Cardiac fibroblast (primary cell): ENCODE measurements around the gene DSG2.
"Not testable (repeated sequence)": the region's sequence is repeated elsewhere in the genome, so short reads cannot be mapped to it uniquely, and the experiment has no call there.

ENCODE experiments used
- DNase-seq, 2 donors: peaks; one replicate each; pipeline versions ENCODE4 v3.0.0 to v3.0.0-alpha.2; 2010; ENCODE audit warnings: low read depth in 2 of 2
- H3K4me3 ChIP-seq, 2 donors: replicated peaks in 1 of 2; 1 replicate in 1 of 2; 2 replicates in 1 of 2; pipeline ENCODE4 v1.5.1; 2011; ENCODE audit warnings: low read depth in 2 of 2, low read length in 2 of 2, mild to moderate bottlenecking in 2 of 2, moderate library complexity in 1 of 2
- TF ChIP-seq, protein P1 (sequence below): IDR thresholded peaks from one replicate; pipeline ENCODE4 v1.5.1; 2011; ENCODE audit warnings: low read depth, mild to moderate bottlenecking, low read length, inconsistent platforms

The DSG2 gene

DNA sequence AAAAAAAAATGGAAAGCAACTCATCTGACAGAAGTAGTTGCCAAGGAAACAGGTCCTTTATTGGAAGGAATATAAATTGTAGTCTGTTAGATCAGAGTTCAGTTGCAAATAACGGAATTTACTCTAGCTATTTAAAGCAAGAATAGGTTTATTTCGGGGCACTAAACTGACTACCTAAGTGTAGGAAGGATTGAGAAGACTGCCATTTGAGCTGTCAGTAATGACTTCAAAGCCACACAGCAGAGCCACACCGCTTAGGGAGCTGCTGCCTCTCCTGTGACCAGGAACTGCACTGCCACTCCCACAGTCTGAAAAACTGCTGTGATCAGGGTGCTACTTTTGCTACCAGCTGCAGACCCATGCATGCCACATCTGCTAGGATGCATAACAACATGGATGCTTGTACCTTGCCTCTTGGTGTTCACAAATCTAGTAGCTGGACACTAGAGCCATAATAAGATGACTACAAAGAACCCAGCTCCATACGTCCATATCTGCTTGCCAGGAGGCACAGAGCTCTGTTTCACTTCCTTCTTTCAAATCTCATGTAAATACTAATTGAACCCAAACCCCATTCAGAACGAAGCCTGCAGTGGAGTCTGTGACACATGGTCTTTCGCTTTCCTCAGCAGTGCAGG is 2.2 kb downstream of the DSG2 start:
- DNase-seq: no peak
- no peak overlapping the region for H3K4me3 ChIP-seq
- TF ChIP-seq, protein P1, sequence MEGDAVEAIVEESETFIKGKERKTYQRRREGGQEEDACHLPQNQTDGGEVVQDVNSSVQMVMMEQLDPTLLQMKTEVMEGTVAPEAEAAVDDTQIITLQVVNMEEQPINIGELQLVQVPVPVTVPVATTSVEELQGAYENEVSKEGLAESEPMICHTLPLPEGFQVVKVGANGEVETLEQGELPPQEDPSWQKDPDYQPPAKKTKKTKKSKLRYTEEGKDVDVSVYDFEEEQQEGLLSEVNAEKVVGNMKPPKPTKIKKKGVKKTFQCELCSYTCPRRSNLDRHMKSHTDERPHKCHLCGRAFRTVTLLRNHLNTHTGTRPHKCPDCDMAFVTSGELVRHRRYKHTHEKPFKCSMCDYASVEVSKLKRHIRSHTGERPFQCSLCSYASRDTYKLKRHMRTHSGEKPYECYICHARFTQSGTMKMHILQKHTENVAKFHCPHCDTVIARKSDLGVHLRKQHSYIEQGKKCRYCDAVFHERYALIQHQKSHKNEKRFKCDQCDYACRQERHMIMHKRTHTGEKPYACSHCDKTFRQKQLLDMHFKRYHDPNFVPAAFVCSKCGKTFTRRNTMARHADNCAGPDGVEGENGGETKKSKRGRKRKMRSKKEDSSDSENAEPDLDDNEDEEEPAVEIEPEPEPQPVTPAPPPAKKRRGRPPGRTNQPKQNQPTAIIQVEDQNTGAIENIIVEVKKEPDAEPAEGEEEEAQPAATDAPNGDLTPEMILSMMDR: no peak

DNA sequence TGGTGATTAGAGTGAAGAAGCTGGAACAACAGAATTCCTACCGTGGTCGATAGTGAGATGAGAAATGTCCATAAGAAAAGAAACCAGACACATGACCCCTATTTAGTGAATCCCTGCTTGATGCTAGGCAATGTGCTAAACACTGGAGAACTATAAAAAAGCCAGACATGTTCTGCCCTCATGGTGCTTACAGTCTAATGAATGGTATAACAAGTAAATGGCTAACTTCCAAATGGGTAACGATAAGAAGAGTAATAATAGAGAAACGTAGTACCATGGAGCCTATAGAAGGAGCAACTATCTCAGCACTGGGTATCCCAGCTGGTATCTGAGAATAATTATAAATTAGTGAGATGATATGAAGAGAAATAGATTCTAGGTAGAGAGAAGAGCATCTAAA is 5.0 kb downstream of the DSG2 start:
- TF ChIP-seq, protein P1: no peak
- H3K4me3 ChIP-seq: no peak overlapping the region
- no peak for DNase-seq

DNA sequence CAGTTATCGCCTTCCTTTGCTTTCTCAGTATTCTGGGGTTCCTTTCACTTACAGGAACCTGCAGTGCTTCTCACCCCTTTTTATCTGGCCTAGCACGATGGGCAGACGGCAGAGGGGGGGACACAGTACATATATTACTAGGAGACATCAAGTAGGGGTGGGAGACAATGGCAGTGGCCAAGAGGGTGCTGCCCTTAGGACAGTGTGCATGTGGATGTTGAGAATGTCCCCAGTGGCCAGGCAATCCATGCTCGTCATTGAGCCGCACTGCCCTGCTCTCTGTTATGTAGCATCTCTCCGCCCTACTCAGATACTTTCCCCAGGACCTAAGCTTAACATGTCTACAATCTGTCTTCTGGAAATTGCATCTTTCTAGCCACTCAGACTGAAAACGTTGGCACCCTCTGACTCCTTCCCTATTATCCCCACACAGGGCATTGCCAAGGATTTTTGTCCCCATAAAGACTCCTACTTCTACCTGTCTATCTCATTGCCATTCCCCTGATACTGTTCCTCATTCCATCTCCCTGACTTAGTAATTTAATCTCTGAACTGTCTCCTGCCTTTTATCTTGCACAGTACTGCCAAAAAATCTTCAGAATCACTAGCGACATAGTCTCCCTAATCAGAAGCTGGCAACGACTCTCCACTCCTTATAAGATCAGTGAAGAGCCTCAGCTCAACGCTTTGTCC is 6.6 kb downstream of the DSG2 start:
- TF ChIP-seq, protein P1: no peak
- DNase-seq: no peak
- no peak overlapping the region for H3K4me3 ChIP-seq

DNA sequence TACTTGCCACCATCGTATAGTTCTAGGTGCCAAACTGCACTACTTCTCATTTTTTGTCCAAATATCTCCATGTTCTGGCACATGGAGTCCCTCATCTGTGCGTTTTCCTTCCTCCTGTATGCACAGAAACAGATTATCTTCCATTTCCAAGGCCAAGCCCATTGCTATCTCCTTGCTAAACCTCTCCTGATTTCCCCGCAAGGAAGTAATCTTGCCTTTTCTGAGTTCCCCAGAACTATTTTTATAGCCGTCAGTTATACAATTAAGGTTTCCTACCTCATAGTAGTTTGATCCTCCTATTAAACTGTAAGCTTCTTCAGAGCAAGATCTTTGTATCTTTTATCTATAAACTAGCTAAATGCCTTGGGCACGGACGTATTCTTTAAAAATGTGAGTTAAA is 7.2 kb downstream of the DSG2 start:
- TF ChIP-seq, protein P1: no peak
- no peak for DNase-seq
- no peak overlapping the region for H3K4me3 ChIP-seq

DNA sequence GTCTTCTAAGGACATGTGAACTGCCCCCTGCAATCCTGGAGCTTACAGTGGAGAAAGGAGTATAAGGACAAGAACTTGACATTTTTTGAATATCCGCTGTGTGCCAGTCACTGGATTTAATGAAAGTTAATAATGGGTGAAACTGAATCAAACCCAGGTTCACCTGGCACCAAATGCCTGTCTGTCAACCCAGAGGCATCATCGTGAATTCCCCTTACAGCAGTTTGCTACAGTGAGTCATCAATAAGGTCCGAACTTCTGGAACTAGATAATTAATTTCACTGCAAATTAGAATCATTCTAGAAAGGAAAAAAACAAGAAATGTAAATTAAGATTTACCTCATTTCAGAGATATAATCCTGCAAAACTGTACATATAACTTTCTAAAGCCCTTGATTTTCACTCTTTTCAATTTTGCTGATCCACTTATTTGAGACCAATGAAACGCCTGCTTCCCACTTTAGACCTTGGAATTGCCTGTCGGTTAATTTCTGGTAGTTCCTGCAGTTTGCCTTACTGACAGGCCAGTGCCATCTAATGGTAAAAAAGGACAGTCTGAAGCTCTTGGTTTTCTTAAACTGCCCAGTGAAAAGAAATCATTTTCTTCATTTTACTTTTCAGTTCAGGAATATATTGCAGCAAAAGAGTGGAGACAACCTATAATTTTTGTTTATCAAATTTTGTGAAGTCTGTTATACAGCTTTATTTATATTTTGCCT is 8.2 kb downstream of the DSG2 start:
- H3K4me3 ChIP-seq: no peak overlapping the region
- peak; percentile 30 to 63 for DNase-seq
- TF ChIP-seq, protein P1: peak; percentile 14

DNA sequence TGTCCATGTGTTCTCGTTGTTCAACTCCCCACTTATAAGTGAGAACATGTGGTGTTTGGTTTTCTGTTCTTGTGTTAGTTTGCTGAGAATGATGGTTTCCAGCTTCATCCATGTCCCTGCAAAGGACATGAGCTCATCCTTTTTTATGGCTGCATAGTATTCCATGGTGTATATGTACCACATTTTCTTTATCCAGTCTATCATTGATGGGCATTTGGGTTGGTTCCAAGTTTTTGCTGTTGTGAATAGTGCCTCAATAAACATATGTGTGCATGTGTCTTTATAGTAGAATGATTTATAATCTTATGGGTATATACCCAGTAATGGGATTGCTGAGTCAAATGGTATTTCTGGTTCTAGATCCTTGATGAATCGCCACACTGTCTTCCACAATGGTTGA is 9.1 kb downstream of the DSG2 start:
- not testable (repeated sequence) for DNase-seq, H3K4me3 ChIP-seq

DNA sequence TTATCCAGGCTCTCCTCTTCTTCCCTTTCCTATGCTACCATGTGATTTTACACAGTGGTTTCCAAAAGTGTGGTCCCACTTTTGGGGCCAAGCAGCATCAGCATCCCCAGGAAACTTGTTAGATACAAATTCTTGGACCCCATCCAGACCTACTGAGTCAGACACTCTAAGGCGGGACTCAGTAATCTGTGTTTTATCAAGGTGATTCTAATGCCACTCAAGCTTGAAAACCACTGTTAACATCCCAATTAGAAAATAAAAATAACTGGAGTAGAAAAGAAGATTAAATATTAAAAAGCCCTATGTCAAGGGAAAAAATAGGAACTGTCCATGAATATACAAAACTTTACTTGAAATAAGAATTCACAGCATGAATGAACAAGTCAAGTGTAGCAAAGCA is 10.8 kb downstream of the DSG2 start:
- no peak for DNase-seq
- TF ChIP-seq, protein P1: no peak
- no peak overlapping the region for H3K4me3 ChIP-seq
